Parathyroid adenoma (tissue), 2 donors: ENCODE data around the gene ATOH8.

Experiments used
- H2AFZ ChIP-seq: fragments of 300-600 bp; sonication (generic); one replicate; pipeline ENCODE4 v1.7.0; 2017; ENCODE audit warnings: antibody characterized with exemption, mild to moderate bottlenecking
- H3K27ac ChIP-seq: fragments of 300-600 bp; sonication (generic); one replicate; pipeline ENCODE4 v1.7.0; 2017
- H3K27me3 ChIP-seq: fragments of 300-600 bp; sonication (generic); one replicate; pipeline ENCODE4 v1.7.0; 2017; ENCODE audit warnings: low read length; ENCODE audit not compliant: control insufficient read depth, insufficient read depth
- H3K36me3 ChIP-seq: fragments of 300-600 bp; sonication (generic); one replicate; pipeline ENCODE4 v1.7.0; 2017; ENCODE audit warnings: low read length; ENCODE audit not compliant: control insufficient read depth, insufficient read depth
- H3K4me1 ChIP-seq: fragments of 300-600 bp; sonication (generic); one replicate; pipeline ENCODE4 v1.7.0; 2017; ENCODE audit warnings: control low read depth
- H3K4me2 ChIP-seq: fragments of 300-600 bp; sonication (generic); one replicate; pipeline ENCODE4 v1.7.0; 2017; ENCODE audit warnings: low read length
- H3K4me3 ChIP-seq: fragments of 300-600 bp; sonication (generic); one replicate; pipeline ENCODE4 v1.7.0; 2017; ENCODE audit warnings: low read depth, low read length
- H3K79me2 ChIP-seq: fragments of 300-600 bp; sonication (generic); one replicate; pipeline ENCODE4 v1.7.0; 2017; ENCODE audit warnings: control low read depth
- H3K9ac ChIP-seq: fragments of 300-600 bp; sonication (generic); one replicate; pipeline ENCODE4 v1.7.0; 2017; ENCODE audit warnings: mild to moderate bottlenecking
- H3K9me3 ChIP-seq: fragments of 300-600 bp; sonication (generic); one replicate; pipeline ENCODE4 v1.7.0; 2017; ENCODE audit warnings: low read length; ENCODE audit not compliant: control insufficient read depth
- TF ChIP-seq, protein P1 (sequence below): fragments of 300-600 bp; sonication (generic); IDR thresholded peaks from one replicate; pipeline ENCODE4 v1.7.0; 2017; ENCODE audit warnings: antibody characterized with exemption, mild to moderate bottlenecking
- donor health status: primary hyperparathyroidism.

ATOH8 gene

DNA sequence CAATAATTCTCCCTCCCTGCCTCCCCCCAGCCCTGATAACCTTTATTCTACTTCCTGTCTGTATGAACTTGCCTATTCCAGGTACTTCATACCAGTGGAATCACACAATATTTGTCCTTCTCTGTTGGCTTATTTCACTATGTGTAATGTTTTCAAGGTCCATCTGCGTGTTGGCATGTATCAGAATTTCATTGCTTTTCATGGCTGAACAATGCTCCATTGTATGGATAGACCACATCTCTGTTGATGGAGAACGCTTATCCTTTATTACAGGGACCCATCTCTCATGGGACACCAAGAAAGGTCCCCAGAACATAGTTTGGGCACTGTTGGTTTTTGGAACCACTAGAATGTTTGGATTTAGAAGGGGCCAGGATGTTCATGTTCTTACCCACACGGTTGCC, 40.2 kb downstream of the ATOH8 start:
- H3K4me3 ChIP-seq, result no peak overlapping the region
- no peaks in the 10 kb centered on the region for H3K79me2 ChIP-seq
- no peak overlapping the region for H3K4me2 ChIP-seq
- no peaks in the 10 kb centered on the region for H3K4me1 ChIP-seq
- no peak overlapping the region for H3K27ac ChIP-seq
- no peaks in the 10 kb centered on the region for H3K36me3 ChIP-seq
- TF ChIP-seq, protein P1, sequence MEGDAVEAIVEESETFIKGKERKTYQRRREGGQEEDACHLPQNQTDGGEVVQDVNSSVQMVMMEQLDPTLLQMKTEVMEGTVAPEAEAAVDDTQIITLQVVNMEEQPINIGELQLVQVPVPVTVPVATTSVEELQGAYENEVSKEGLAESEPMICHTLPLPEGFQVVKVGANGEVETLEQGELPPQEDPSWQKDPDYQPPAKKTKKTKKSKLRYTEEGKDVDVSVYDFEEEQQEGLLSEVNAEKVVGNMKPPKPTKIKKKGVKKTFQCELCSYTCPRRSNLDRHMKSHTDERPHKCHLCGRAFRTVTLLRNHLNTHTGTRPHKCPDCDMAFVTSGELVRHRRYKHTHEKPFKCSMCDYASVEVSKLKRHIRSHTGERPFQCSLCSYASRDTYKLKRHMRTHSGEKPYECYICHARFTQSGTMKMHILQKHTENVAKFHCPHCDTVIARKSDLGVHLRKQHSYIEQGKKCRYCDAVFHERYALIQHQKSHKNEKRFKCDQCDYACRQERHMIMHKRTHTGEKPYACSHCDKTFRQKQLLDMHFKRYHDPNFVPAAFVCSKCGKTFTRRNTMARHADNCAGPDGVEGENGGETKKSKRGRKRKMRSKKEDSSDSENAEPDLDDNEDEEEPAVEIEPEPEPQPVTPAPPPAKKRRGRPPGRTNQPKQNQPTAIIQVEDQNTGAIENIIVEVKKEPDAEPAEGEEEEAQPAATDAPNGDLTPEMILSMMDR, result no peak
- H3K9ac ChIP-seq, result no peak overlapping the region
- no peaks in the 10 kb centered on the region for H3K9me3 ChIP-seq
- H3K27me3 ChIP-seq, result no peaks in the 10 kb centered on the region
- no peak overlapping the region for H2AFZ ChIP-seq

DNA sequence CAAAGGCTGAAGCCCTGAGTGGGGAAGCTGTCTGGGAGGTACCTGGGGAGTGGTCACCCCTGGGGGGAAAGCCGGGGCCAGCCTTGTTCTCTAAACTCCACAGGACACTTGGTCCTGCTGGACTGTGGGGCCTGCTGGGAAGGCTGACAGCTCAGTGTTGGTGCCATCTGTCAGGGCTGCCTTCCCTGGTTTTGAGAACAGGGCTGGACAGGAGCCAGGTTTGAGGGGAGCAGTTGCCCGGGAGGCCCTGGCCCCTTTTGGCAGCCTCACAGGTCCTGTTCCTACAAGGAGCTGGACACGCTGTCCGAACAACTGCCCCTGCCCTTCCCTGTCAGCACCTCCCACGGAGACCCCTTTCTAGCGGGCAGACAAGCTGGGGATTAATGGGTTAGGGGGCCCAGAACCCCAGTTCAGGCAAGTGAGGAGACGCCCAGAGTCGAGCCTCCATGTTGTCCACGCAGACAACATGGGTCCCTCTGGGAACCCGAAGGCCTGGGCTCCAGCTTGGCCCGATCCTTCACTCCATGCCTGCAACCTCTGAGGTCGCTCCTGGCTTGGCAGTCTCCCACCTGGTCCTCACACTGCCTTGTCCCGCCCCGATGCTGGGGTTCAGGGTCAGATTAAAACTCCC, 40.8 kb downstream of the ATOH8 start:
- Histone ChIP-seq H3K9ac (no peak overlapping the region), H3K27ac (no peak overlapping the region), H3K36me3 (no peaks in the 10 kb centered on the region), H3K4me3 (no peak overlapping the region), H3K9me3 (no peaks in the 10 kb centered on the region), H3K4me1 (no peaks in the 10 kb centered on the region), H3K27me3 (no peaks in the 10 kb centered on the region), H2AFZ (no peak overlapping the region), H3K4me2 (no peak overlapping the region), H3K79me2 (no peaks in the 10 kb centered on the region)
- TF ChIP-seq, protein P1, result no peak

DNA sequence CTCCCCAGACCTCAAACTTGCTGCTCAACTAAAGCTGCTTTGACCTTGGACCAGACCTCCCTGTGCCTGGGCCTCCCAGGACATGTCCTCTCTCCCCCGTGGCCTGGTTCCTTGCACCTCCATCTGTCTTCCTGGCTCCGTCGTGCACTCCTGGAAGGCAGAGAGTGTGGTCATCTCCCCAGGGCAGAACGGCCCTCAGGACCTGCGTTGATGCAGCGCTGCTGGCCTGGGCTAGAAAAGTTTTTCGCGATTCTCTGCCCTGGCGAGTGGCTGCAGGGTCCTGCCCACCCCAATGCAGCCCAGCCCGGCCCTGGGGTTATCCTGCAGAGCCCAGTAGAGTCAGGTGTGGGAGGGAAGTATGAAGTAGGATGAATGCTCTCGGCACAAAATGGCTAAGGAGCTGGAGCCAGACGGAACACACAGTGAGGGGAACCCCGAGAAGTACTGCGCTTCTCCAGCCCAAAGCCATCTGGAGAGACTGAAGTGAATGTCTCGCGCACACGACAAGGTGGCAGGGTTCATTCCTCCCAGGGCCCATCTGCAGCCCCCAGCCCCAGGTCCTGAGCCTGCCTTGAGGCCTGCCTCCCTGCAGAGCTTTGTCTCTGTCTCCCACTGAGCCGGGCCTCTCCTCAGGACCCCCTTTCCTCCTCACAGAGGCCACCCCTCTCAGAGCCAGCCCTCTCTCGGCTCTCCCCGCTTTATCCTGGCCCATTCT, 41.7 kb downstream of the ATOH8 start:
- Histone ChIP-seq H3K4me1 (no peaks in the 10 kb centered on the region), H3K9ac (no peak overlapping the region), H3K36me3 (no peaks in the 10 kb centered on the region), H3K4me2 (no peak overlapping the region), H3K9me3 (no peaks in the 10 kb centered on the region), H3K4me3 (no peak overlapping the region), H3K79me2 (no peaks in the 10 kb centered on the region), H2AFZ (no peak overlapping the region), H3K27me3 (no peaks in the 10 kb centered on the region), H3K27ac (no peak overlapping the region)
- TF ChIP-seq, protein P1, result no peak

DNA sequence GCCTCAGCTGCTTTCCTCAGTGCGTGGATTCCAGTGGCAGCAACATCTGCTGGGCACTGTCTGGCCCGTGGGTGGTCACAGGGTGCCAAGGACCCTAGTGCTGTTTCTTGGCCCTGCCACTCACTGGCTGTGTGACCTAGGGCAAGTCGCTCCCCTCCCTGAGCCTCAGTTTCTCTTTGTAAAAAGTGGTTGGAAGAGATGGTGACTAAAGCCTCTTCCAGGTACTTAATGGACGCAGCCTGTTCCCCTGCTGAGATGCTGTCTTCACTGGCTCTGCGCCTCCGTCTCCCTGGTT, 42.2 kb downstream of the ATOH8 start:
- no peak overlapping the region for H2AFZ ChIP-seq
- no peaks in the 10 kb centered on the region for H3K27me3 ChIP-seq
- no peak overlapping the region for H3K27ac ChIP-seq
- H3K9me3 ChIP-seq, result no peaks in the 10 kb centered on the region
- no peaks in the 10 kb centered on the region for H3K4me1 ChIP-seq
- no peak overlapping the region for H3K9ac ChIP-seq
- no peak overlapping the region for H3K4me3 ChIP-seq
- H3K4me2 ChIP-seq, result no peak overlapping the region
- TF ChIP-seq, protein P1, result no peak
- no peaks in the 10 kb centered on the region for H3K79me2 ChIP-seq
- no peaks in the 10 kb centered on the region for H3K36me3 ChIP-seq
